GM12878 (cell line): ENCODE measurements around the gene OXCT1. TPM values are rescaled to one million over a fixed set of nuclear protein-coding genes. Genes with fewer than 3 reads are reported as not detected.

Source experiments
- EGR1 ChIP-seq, 2 experiments: IDR thresholded peaks; 1 replicate in 1 of 2; 2 replicates in 1 of 2; pipeline ENCODE4 v1.6.1; 2011 to 2012; ENCODE audit warnings: low read depth in 2 of 2, low read length in 2 of 2, borderline replicate concordance in 1 of 2, mild to moderate bottlenecking in 1 of 2, moderate library complexity in 1 of 2
- GABPA ChIP-seq: IDR thresholded peaks from 2 replicates; pipeline ENCODE4 v1.6.1; 2014; ENCODE audit warnings: antibody characterized with exemption, low read depth, mild to moderate bottlenecking, inconsistent platforms
- HSF1 ChIP-seq: fragments of 150-350 bp; IDR thresholded peaks from 2 replicates; pipeline ENCODE4 v1.6.1; 2014; ENCODE audit warnings: mild to moderate bottlenecking, low read depth, low read length
- IKZF1 ChIP-seq: fragments of 450-650 bp; conservative IDR thresholded peaks from 2 replicates; pipeline ENCODE4 v1.6.1; 2017; ENCODE audit warnings: antibody characterized with exemption, mild to moderate bottlenecking
- IKZF2 ChIP-seq, 2 experiments: fragments of 450-650 bp; IDR thresholded peaks; 2 replicates each; pipeline ENCODE4 v1.6.1; 2017; ENCODE audit warnings: mild to moderate bottlenecking in 2 of 2, moderate library complexity in 2 of 2
- IRF5 ChIP-seq: fragments of 450-650 bp; IDR thresholded peaks from 2 replicates; pipeline ENCODE4 v1.6.1; 2017; ENCODE audit warnings: borderline replicate concordance
- JUND ChIP-seq: IDR thresholded peaks from 2 replicates; pipeline ENCODE4 v1.6.1; 2012; ENCODE audit warnings: low read depth, mild to moderate bottlenecking, low read length, improper control_type of control experiment, moderate library complexity
- KDM1A ChIP-seq: fragments of 200-600 bp; sonication (generic); IDR thresholded peaks from 2 replicates; pipeline ENCODE4 v1.6.1; 2016; ENCODE audit warnings: borderline replicate concordance
- NBN ChIP-seq: fragments of 450-650 bp; IDR thresholded peaks from 2 replicates; pipeline ENCODE4 v1.6.1; 2016
- NKRF ChIP-seq: fragments of 450-650 bp; conservative IDR thresholded peaks from 2 replicates; pipeline ENCODE4 v1.6.1; 2017; ENCODE audit warnings: mild to moderate bottlenecking, moderate library complexity
- SMC3 ChIP-seq: IDR thresholded peaks from 2 replicates; pipeline ENCODE4 v1.6.1; 2011; ENCODE audit warnings: low read length, improper control_type of control experiment, borderline replicate concordance
- TAF1 ChIP-seq: IDR thresholded peaks from 2 replicates; pipeline ENCODE4 v1.6.1; 2011; ENCODE audit warnings: mild to moderate bottlenecking, low read depth, low read length, borderline replicate concordance
- TCF12 ChIP-seq: IDR thresholded peaks from 2 replicates; pipeline ENCODE4 v1.6.1; 2011; ENCODE audit warnings: low read depth, mild to moderate bottlenecking, low read length
- YY1 ChIP-seq: IDR thresholded peaks from 2 replicates; pipeline ENCODE4 v1.6.1; 2011; ENCODE audit warnings: low read depth, mild to moderate bottlenecking, low read length
- polyA plus RNA-seq, 11 experiments: library from polyadenylated mRNA; depleted of rRNA in 4 of 11; unstranded in 6 of 11; stranded (reverse) in 5 of 11; fragments of >200 nt; fragmentation: Nextera tagmentation in 4 of 11; fragmentation: Illumina TruSeq in 1 of 11; extraction: Ambion mirVana in 4 of 11; extraction: Trizol in 1 of 11; gene quantifications; 1 replicate in 1 of 11; 2 replicates in 10 of 11; pipeline versions ENCODE4 v1.2.1 to v1.2.3, GENCODE V29; 2011 to 2016; ENCODE audit warnings: inconsistent platforms in 2 of 11, missing spikeins in 2 of 11, low read depth in 1 of 11
- total RNA-seq, 4 experiments: library from RNA; depleted of rRNA in 3 of 4; stranded (reverse); fragments of >200 nt in 3 of 4; fragmentation: Illumina TruSeq in 1 of 4; extraction: Trizol in 1 of 4; gene quantifications; 2 replicates each; pipeline versions ENCODE4 v1.2.1 to v1.2.3, GENCODE V29; 2013 to 2021
- TF ChIP-seq, protein P1 (sequence below): IDR thresholded peaks from 2 replicates; pipeline ENCODE4 v1.6.1; 2011; ENCODE audit warnings: low read depth, mild to moderate bottlenecking, low read length, moderate library complexity, borderline replicate concordance; ENCODE audit errors: extremely low read depth
- TF ChIP-seq, protein P2 (sequence below): fragments of 450-650 bp; IDR thresholded peaks from 2 replicates; pipeline ENCODE4 v1.6.1; 2016; ENCODE audit warnings: mild to moderate bottlenecking

OXCT1 gene
- total and polyA plus RNA-seq, 10 of the 15 experiments (the other 5 are each of a cell fraction or from before 2014, with no cell fraction given) = 46.9 to 103 (median 70.5) TPM

DNA sequence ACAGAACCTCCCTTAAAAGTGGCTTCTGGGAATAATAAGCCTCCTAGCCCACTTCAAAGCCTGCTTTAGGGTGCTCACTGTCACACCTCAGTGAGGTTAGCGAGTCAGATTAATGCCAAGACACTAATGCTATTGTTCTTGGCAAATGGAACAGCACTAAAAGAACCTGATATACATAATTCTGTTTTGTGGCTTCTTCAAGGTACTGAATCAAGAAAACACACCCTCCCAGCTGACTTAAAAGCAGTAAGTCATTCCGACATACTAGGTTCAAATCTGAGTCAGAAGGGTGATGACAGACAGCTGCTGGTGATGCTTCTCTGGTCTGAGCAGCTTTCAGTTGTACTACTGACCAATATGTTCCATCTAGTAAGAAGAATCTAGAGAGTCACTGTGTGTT, 121.6 kb downstream of the OXCT1 start (continued):
- TF ChIP-seq IRF5 (no peak), IKZF2 (IDR thresholded peaks at IDR 0.05) (peak; percentile 77 to 78), TAF1 (no peak), KDM1A (no peak), EGR1 (IDR thresholded peaks at IDR 0.05; ENCODE audit: borderline replicate concordance in 1 of 2, low read depth in 2 of 2, low read length in 2 of 2) (no peak), SMC3 (no peak), NBN (peak; percentile 70; the same call in 1 of the 2 replicates), JUND (no peak; the same call in 1 of the 2 replicates), YY1 (no peak), HSF1 (no peak), TCF12 (peak; percentile 96), IKZF1 (peak; percentile 67), NKRF (no peak), GABPA (0 out of 2 replicates have a peak, but pooled peaks have one; percentile 4)
- TF ChIP-seq, protein P1, sequence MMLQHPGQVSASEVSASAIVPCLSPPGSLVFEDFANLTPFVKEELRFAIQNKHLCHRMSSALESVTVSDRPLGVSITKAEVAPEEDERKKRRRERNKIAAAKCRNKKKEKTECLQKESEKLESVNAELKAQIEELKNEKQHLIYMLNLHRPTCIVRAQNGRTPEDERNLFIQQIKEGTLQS = no peak
- TF ChIP-seq, protein P2, sequence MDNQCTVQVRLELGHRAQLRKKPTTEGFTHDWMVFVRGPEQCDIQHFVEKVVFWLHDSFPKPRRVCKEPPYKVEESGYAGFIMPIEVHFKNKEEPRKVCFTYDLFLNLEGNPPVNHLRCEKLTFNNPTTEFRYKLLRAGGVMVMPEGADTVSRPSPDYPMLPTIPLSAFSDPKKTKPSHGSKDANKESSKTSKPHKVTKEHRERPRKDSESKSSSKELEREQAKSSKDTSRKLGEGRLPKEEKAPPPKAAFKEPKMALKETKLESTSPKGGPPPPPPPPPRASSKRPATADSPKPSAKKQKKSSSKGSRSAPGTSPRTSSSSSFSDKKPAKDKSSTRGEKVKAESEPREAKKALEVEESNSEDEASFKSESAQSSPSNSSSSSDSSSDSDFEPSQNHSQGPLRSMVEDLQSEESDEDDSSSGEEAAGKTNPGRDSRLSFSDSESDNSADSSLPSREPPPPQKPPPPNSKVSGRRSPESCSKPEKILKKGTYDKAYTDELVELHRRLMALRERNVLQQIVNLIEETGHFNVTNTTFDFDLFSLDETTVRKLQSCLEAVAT = no peak
